HG03045 (cell line): ENCODE measurements around the gene LRRC34.

Experiments
- ATAC-seq: cut with Tn5 transposase; IDR thresholded peaks from one replicate; pipeline ENCODE4 v1.9.1; 2021; ENCODE audit warnings: mild to moderate bottlenecking, moderate library complexity; ENCODE audit not compliant: unreplicated experiment

Gene LRRC34

GRCh38 chr3:169815590-169816150 lies 3.0 kb upstream of the LRRC34 start:
- no peak for ATAC-seq

GRCh38 chr3:169813757-169814517 lies 1.2 kb upstream of the LRRC34 start:
- peak; percentile 90 for ATAC-seq

- ATAC-seq: no peak
These were observed 574 bp upstream of the LRRC34 start for GRCh38 chr3:169813278-169813677.

DNA sequence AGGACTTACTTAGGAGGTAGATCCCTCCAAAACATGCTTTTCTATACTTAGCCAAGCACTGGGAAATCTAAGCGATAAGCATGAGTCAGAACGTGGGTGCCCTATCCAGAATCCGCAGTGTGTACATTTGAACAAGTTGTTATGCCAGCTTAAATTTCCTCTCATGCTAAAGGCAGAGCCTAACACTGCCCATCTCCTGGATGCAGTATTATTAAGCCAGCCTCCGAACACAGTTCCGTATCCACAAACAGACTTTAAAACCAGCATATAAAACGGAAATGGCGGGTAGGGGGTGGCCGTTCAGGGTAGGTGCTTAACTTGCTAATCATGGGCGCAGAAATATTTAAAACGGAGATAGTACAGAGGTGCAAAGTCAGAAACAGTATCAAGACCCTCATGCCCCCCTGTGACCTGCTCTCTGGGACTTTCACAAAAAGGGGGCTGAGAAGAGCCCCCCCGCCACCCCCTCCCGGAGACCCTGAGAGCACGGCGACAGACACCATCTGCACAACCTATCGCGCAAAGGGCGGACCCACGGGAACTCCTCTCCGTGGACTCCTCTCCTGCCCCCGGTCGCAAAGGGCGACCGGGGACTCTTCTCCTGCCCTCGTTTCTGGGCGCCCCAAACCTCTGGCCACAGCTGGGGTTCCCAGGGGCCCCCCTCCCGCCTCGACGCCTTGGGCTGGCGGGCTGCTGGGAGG lies 923 bp downstream of the LRRC34 start:
- ATAC-seq: no peak

GRCh38 chr3:169809230-169809795 lies 3.4 kb downstream of the LRRC34 start:
- no peak for ATAC-seq

DNA sequence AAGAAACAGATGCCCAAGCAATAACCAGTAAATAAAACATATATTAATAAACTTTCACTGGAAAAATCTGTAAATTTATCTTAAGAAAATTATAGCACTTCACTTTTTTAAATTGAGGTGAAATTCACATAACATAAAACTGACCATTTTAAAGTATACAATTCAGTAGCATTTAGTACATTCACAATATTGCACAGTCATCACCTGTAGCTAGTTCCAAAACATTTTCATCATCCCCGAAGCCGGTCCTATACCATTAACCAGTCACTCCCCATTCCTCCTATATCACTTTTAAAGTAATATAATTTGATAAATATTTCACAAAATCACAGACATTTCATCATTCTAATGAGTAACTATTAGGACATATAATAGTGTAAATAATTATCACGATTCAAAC lies 8.0 kb downstream of the LRRC34 start:
- no peak for ATAC-seq

DNA sequence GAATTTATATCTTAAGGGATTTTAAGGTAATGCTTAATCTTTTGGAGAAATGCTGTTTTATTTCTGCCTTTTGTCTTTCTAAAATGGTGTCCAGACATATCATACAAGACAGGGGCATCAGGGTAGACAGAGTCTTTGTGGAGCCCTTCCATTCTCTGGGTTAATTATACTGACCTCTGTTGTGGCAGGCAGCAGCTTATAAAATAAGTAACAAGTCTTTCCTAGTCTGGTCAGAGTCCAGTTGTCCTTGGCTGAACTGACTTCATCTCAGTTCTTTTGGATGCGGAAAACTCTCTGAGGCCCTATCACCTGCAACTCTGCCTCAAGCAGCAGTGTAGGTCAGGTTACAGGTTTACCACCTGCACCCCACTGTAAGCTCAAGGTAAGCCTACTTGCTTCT lies 20.3 kb downstream of the LRRC34 start:
- no peak for ATAC-seq

GRCh38 chr3:169790687-169791429 lies 21.8 kb downstream of the LRRC34 start:
- no peak for ATAC-seq

DNA sequence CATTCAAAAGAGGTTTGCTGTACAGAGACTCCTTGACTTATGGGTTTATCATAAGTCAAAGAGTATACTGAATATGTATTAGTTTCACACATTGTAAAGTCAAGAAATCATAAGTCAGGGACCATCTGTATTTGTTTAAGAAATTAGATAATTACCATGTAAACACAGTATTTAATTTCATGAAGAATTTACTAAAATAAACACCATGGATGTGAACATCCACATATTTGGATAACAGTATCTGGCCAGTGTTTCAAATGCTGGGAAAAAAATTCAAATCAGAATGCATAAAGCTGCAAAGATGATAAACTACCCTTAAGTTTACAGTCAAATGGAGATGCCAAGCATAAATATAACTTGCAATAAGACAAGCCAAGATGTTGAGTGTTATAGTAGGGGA lies 22.5 kb downstream of the LRRC34 start:
- ATAC-seq: no peak

DNA sequence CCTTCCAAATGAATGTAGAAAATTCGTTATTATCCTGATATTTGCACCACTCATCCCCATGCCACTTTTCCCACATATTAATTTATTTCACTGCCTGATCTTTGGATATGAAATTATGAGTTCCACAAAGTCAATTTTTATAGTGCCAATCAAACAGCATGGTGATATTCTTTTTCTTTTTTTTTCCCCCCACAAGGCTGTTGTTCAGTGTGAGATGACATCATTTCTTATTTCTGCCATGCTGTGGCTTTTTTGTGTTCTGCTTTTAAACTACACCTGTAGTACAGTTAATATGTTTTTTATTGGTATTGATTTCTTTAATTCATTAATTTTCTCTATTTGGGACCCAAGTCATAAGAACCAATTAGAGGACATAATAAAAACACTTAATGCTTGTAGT lies 24.9 kb downstream of the LRRC34 start:
- ATAC-seq: no peak

GRCh38 chr3:169787120-169787519 lies 25.6 kb downstream of the LRRC34 start:
- no peak for ATAC-seq

- ATAC-seq: no peak
These were observed 31.4 kb downstream of the LRRC34 start for GRCh38 chr3:169781209-169781855.

- no peak for ATAC-seq
These were observed 32.0 kb downstream of the LRRC34 start for GRCh38 chr3:169780742-169781141.

DNA sequence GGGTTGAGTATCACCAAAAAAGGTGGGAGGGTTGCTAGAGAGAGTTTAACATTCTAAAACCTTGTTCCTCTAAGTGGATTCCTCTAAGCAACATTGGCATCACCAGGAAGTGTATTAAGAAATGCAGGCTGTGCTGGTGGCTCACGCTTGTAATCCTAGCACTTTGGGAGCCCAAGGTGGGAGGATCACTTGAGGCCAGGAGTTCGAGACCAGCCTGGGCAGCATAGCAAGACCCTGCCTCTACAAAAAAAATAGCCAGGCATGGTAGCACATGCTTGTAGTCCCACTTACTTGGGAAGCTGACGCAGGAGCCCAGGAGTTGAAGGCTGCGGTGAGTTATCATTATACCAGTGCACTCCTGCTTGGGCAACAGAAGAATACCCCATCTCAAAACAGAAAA lies 34.9 kb downstream of the LRRC34 start:
- ATAC-seq: no peak

DNA sequence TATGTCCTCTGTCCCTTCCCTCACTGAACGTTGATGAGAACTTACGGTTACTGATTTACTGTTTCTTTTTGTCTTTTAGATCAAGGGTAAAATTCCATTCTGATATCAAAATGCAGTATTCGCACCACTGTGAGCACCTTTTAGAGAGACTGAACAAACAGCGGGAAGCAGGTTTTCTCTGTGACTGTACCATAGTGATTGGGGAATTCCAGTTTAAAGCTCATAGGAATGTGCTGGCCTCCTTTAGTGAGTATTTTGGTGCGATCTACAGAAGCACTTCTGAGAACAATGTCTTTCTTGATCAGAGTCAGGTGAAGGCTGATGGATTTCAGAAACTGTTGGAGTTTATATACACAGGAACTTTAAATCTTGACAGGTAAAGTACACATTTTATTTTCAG lies 38.5 kb downstream of the LRRC34 start:
- no peak for ATAC-seq

DNA sequence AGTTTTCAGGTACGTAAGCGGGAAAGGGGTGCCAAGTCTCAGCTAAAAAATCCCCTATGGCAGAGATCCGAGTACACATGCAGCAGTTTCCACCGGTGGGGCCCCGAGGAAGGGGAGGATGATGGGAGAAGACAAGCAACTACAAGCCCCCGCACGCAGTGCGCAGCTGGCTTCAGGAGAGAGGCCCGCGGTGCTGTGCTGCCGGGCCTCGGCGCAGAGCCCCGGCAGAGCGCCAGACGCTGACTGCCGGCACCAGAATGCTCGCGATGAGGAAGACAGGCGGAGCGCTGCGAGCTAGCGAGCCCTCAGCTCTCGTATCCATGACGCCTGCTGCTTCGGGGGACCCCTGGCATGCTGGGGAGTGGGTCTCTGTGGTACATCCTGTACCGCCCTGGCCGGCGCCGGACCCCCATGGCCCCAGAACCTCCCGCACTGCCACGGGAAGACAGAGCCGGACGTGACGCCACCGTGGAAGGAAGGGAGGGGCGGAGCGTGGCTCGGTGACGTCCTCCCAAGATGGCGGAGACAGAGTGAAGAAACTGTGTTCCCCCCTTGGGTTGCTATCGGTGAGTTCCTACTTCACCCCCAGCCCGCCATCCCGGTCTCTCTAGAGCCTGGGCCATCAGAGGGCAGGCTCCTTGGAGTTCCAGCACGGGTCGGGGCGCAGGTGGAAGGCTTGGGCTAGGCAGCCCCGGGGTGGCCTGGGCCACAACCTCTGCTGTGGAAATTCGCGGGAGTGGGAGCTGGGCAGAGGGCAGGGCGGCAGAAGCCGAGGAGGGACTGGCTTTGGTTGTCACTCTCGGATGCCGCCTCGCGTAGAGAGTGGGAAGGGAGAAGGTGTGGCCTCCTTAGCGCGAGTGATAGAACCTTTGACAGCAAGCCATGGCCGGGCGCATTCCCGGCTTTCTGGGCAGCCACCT lies 39.5 kb downstream of the LRRC34 start, which contains the start of gene MYNN:
Gene MYNN, plus strand, starts transcription at position 500 of the 920 bp plus-strand sequence. CDS start 900 bp downstream, outside the sequence.
- peak; percentile 87 for ATAC-seq

GRCh38 chr3:169772305-169772896 lies 40.3 kb downstream of the LRRC34 start:
- ATAC-seq: peak; percentile 24

DNA sequence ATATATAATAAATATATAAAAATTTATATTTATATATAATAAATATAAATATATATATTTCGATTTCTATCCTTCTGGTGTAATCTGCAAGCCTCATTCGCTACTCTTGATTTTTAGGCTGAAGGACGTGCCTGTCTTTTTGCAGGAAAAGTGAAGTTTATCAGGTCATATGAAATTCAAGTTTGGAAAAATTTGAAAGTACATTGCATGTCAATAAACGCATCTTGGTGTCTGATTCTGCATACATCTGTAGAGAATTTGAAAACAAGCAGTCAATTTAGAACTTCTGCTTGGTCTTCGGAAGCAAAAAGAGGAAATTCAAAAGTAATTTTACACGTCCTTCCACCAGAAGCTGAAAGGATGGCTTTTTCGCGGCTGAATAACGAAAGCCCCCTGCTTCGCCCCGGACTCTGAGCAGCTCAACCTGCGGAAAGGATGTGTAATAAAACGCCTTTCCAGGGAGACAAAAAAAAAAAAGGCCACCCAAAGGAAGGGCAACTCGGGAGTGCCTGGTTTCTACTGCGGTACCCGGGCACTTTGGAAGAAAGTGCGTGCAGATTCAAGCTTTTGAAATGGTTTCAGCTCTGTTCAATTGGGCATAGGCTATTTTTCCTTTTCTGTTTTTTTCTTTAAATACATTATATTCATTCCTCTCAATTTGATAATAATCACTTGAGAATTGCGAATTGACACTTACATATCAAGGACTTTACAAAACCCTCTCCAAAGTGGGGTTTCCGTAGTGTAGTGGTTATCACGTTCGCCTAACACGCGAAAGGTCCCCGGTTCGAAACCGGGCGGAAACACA lies 41.0 kb downstream of the LRRC34 start:
- ATAC-seq: no peak
